ENCODE measurements around the gene NT5DC4.

Gene NT5DC4

DNA sequence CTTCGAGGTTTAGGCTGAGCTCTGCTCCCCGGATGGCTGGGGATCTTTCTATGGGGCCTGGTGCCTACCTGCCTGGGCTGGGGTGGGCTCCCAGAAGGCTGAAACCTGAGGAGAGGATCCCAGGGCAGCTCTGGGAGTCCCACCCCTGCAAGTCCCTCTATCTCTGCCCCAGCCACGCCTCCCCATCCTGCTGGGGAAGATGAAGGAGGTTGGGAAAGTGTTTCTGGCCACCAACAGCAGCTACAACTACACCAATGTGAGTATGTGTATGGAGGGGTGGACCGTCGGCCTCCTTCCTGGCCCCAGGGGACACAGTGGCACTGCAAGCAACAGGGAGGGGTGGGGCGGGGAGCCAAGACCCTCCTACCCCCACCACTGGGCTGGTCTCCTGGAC, 2.7 kb downstream of the NT5DC4 start:
- no peak overlapping the region for H3K27ac ChIP-seq (replicated peaks)
- no peak for DNase-seq (ENCODE audit: low read depth in 1 of 2, low spot score in 1 of 2)
- TF ChIP-seq POLR2AphosphoS5 (IDR thresholded peaks at IDR 0.05; ENCODE audit: low read depth) (no peak), GABPA (IDR thresholded peaks at IDR 0.05; ENCODE audit: low read depth) (no peak), SPI1 (IDR thresholded peaks at IDR 0.05; ENCODE audit: borderline replicate concordance, low read depth) (no peak)
- TF ChIP-seq, protein P1, sequence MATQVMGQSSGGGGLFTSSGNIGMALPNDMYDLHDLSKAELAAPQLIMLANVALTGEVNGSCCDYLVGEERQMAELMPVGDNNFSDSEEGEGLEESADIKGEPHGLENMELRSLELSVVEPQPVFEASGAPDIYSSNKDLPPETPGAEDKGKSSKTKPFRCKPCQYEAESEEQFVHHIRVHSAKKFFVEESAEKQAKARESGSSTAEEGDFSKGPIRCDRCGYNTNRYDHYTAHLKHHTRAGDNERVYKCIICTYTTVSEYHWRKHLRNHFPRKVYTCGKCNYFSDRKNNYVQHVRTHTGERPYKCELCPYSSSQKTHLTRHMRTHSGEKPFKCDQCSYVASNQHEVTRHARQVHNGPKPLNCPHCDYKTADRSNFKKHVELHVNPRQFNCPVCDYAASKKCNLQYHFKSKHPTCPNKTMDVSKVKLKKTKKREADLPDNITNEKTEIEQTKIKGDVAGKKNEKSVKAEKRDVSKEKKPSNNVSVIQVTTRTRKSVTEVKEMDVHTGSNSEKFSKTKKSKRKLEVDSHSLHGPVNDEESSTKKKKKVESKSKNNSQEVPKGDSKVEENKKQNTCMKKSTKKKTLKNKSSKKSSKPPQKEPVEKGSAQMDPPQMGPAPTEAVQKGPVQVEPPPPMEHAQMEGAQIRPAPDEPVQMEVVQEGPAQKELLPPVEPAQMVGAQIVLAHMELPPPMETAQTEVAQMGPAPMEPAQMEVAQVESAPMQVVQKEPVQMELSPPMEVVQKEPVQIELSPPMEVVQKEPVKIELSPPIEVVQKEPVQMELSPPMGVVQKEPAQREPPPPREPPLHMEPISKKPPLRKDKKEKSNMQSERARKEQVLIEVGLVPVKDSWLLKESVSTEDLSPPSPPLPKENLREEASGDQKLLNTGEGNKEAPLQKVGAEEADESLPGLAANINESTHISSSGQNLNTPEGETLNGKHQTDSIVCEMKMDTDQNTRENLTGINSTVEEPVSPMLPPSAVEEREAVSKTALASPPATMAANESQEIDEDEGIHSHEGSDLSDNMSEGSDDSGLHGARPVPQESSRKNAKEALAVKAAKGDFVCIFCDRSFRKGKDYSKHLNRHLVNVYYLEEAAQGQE (IDR thresholded peaks at IDR 0.05; ENCODE audit: insufficient replicate concordance, low read depth): no peak
- TF ChIP-seq, protein P2, sequence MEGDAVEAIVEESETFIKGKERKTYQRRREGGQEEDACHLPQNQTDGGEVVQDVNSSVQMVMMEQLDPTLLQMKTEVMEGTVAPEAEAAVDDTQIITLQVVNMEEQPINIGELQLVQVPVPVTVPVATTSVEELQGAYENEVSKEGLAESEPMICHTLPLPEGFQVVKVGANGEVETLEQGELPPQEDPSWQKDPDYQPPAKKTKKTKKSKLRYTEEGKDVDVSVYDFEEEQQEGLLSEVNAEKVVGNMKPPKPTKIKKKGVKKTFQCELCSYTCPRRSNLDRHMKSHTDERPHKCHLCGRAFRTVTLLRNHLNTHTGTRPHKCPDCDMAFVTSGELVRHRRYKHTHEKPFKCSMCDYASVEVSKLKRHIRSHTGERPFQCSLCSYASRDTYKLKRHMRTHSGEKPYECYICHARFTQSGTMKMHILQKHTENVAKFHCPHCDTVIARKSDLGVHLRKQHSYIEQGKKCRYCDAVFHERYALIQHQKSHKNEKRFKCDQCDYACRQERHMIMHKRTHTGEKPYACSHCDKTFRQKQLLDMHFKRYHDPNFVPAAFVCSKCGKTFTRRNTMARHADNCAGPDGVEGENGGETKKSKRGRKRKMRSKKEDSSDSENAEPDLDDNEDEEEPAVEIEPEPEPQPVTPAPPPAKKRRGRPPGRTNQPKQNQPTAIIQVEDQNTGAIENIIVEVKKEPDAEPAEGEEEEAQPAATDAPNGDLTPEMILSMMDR (IDR thresholded peaks at IDR 0.05; ENCODE audit: insufficient read depth, low read length): no peak

DNA sequence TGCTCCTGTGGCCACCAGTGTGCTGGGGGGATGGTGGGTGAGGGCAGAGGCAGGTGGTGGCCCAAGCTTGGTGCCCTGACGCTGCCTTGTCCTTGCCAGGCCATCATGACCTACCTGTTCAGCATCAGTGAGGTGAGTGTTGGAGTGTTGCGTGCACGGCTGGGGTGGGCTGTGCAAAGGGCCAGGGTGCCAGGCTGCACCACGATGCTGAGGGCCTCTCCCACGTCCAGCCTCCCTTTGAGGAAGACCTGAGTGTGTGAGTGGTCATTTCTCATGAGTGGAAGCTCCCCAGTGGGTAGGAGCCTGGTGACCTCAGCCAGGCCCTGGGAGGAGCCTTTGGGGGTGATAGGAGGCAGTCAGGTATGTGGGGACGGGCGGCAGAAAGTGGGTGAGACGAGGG, 3.2 kb downstream of the NT5DC4 start:
- DNase-seq (ENCODE audit: low read depth in 1 of 2, low spot score in 1 of 2): no peak
- no peak overlapping the region for H3K4me3 ChIP-seq (replicated peaks; ENCODE audit: insufficient read depth, low read length)

More for the DNA sequence above, 2.7 kb downstream of the NT5DC4 start:
- no peaks in the 10 kb centered on the region for H3K27me3 ChIP-seq (ENCODE audit: insufficient read depth, poor library complexity, severe bottlenecking)
- H3K4me3 ChIP-seq (replicated peaks; ENCODE audit: insufficient read depth, low read length): no peak overlapping the region

DNA sequence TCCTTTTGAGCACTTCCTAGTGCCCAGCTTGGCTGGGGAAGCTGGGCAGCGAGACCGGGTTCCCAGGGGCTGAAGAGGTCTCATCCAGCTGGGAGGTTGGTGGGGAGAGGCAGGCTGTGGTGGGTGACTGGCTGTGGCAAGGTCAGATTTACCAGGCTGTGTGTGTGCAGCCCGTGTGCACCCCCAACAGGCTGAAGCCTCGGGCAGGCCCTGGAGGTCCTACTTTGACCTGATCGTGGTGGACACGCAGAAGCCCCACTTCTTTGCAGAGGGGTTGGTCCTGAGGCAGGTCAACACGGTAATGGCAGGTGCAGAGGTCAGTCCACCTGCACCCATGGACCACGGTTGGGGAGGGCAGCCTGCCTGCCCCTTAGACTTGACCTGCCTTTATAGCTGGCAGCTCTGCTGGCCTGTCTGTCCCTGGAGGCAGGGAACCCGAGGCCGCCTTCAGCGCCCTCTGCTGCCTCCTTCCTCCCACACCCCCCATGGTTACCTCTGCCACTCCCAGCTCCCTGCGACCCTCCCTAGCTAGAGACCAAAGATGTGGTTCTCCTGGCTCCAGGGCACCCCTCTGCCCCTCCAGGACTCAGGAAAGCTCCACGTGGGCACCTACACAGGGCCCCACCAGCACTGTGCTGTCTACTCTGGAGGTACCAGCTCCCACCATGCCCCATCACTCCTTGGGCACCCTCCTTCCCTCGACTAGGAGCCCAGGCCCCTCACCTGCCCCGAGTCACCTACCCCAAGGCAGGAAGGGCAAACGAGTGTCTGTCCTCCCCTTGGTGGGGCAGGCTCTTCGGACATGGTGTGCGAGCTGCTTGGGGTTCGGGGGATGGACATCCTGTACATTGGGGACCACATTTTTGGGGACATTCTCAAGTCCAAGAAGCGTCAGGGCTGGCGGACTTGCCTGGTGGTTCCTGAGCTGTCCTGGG, 4.0 kb downstream of the NT5DC4 start:
- H3K27me3 ChIP-seq (ENCODE audit: insufficient read depth, poor library complexity, severe bottlenecking): no peaks in the 10 kb centered on the region
- peak in 1 of 2 experiments; percentile 49 for DNase-seq (ENCODE audit: low read depth in 1 of 2, low spot score in 1 of 2)
- TF ChIP-seq POLR2AphosphoS5 (IDR thresholded peaks at IDR 0.05; ENCODE audit: low read depth) (no peak), SPI1 (IDR thresholded peaks at IDR 0.05; ENCODE audit: borderline replicate concordance, low read depth) (no peak), GABPA (IDR thresholded peaks at IDR 0.05; ENCODE audit: low read depth) (no peak)
- TF ChIP-seq, protein P2 (IDR thresholded peaks at IDR 0.05; ENCODE audit: insufficient read depth, low read length): peak; percentile 28
- TF ChIP-seq, protein P1 (IDR thresholded peaks at IDR 0.05; ENCODE audit: insufficient replicate concordance, low read depth): no peak
- no peak overlapping the region for H3K4me3 ChIP-seq (replicated peaks; ENCODE audit: insufficient read depth, low read length)
- H3K27ac ChIP-seq (replicated peaks): no peak overlapping the region

More for the DNA sequence above, 3.2 kb downstream of the NT5DC4 start:
- Histone ChIP-seq H3K27ac (replicated peaks) (no peak overlapping the region), H3K27me3 (ENCODE audit: insufficient read depth, poor library complexity, severe bottlenecking) (no peaks in the 10 kb centered on the region)
- TF ChIP-seq, protein P2 (IDR thresholded peaks at IDR 0.05; ENCODE audit: insufficient read depth, low read length): no peak
- TF ChIP-seq POLR2AphosphoS5 (IDR thresholded peaks at IDR 0.05; ENCODE audit: low read depth) (no peak), SPI1 (IDR thresholded peaks at IDR 0.05; ENCODE audit: borderline replicate concordance, low read depth) (no peak), GABPA (IDR thresholded peaks at IDR 0.05; ENCODE audit: low read depth) (no peak)
- TF ChIP-seq, protein P1 (IDR thresholded peaks at IDR 0.05; ENCODE audit: insufficient replicate concordance, low read depth): no peak

Data from HL-60 (cell line).